Fibroblast of pulmonary artery (primary cell): ENCODE data around the gene CDS2.

ENCODE experiments used
- DNase-seq: peaks from one replicate; pipeline ENCODE4 v3.0.0-alpha.2; 2010; ENCODE audit warnings: low read depth
- H3K4me3 ChIP-seq: replicated peaks from 2 replicates; pipeline ENCODE4 v1.5.1; 2011; ENCODE audit warnings: low read depth, mild to moderate bottlenecking, control low read depth, low read length, moderate library complexity
- TF ChIP-seq, protein P1 (sequence below): IDR thresholded peaks from 2 replicates; pipeline ENCODE4 v1.5.1; 2011; ENCODE audit warnings: mild to moderate bottlenecking, control low read depth, low read length, inconsistent platforms; ENCODE audit errors: missing control alignments

The CDS2 gene

DNA sequence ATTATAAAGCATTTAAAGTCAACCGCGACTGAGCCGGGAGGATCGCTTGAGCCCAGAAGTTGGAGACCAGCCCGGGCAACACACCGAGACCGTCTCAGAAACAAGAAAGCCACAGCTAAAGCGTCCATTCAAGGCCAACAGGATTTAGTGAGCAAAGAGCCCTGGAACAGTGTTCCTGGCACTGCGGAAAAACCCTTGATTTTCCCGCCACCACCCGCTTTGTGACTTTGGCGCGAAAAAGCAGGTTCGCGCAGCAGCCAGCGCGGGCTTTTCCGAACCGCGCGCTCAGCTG lies 7.7 kb upstream of the CDS2 start:
- DNase-seq = no peak
- TF ChIP-seq, protein P1, sequence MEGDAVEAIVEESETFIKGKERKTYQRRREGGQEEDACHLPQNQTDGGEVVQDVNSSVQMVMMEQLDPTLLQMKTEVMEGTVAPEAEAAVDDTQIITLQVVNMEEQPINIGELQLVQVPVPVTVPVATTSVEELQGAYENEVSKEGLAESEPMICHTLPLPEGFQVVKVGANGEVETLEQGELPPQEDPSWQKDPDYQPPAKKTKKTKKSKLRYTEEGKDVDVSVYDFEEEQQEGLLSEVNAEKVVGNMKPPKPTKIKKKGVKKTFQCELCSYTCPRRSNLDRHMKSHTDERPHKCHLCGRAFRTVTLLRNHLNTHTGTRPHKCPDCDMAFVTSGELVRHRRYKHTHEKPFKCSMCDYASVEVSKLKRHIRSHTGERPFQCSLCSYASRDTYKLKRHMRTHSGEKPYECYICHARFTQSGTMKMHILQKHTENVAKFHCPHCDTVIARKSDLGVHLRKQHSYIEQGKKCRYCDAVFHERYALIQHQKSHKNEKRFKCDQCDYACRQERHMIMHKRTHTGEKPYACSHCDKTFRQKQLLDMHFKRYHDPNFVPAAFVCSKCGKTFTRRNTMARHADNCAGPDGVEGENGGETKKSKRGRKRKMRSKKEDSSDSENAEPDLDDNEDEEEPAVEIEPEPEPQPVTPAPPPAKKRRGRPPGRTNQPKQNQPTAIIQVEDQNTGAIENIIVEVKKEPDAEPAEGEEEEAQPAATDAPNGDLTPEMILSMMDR = no peak
- H3K4me3 ChIP-seq = peak overlapping the region; percentile 97

DNA sequence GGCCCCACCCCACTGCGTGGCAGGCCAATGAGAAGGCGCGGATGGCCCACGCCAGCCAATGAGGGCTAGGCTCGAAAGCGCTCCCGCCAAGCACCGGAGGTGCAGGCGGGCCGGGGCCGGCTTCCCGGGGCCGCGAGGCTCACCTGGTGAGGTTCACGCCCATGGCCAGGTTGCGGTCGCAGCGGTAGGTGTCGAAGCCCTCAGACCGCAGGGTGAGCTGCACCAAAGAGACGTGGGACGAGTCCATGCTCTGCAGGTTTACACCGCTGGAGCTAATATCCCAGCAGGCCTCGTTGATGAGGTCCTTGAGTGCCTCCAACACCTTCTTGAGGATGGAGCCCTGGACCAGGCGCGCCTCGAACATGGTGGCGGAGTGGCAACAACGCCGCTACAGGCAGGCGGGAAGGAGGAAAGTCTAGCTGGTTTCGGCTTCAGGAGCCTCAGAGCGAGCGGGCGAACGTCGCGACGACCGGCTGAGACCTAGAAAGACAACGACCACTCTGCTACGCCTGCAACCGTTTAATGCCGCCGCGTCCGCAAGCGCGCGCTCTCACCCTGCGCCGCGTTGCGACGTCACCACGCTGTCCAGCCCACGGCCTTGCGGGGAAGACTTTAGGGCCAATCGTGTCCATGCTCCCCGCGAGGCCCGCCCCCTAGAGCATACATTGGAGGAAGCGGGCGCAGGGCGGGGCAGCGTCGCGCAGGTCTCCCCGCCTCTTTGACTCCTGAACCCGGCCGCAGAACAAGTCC lies 7.2 kb upstream of the CDS2 start, which contains the start of gene PCNA:
Gene PCNA (minus strand): TSS at position 524 of the 750 bp plus-strand sequence. CDS start 160 bp downstream, at position 364.
- peak within 1 kb of the TSS; percentile 97 for H3K4me3 ChIP-seq
- DNase-seq = peak; percentile 96
- TF ChIP-seq, protein P1 = no peak

DNA sequence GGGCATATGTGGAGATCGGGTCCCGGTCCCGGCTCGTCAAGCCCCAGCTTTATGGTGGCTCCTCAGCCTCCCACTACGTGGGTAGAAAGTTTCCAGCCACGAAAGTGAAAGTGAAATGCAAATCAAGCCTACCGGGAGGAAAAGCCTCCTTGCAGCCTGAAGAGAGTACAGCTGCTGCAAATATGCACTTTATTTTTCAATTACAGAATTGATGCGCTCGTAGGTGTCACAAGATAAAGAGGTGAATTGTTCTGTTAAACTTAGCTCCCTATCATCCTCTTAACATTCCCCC lies 6.7 kb upstream of the CDS2 start:
- TF ChIP-seq, protein P1 = no peak
- H3K4me3 ChIP-seq = peak overlapping the region; percentile 97
- DNase-seq = no peak

DNA sequence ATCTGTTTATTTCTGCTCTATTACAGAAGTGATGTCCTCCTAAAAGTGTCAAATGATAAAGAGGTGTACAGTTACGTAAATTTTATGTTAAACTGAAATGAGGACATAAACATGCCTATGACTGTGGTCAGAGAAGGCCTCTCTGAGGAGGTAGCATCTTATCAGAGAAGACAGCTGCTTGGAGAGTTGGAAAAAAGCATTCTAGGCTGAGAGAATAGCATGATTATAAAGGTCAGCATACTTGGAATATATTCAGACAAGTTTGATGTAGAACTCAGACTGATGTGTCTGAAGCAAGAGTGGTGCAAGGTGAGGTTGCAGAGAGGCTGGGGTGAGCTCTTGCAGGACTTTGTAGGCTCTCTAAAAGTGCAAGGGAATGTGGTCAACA lies 3.9 kb upstream of the CDS2 start:
- TF ChIP-seq, protein P1 = no peak
- no peak overlapping the region for H3K4me3 ChIP-seq
- DNase-seq = no peak

DNA sequence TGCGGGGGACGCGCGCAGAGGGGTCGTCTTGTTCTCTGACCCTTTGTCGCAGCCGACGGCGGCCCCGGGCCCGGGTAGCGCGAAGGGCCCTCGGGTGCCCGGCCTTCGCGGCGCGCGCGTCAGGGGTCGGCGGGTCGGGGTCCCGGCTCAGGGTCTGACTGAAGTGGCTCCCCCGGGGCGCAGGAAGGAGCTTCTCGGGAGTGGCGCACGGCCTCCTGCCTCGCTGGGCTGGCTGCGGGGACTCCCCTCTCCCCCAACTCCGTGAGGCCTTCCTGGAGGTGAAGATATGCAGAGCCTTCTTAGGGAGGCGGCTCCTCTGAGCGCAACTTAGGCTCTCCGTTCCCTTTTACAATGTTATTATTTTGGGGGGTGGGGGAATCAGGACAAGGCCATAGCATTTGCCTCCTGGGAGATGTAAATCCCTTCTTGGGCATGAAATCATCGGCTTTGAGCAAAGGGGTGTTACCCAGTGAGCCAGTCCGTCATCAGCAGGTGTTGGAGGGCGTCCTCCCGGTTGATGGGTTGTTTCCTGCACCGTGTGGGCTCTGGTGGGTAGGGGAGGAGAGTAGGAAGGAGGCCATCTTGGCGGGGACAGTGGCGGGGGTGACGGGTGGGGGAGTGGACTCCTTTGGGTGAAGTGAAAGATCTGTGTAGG lies 523 bp downstream of the CDS2 start:
- peak; percentile 36 for DNase-seq
- TF ChIP-seq, protein P1 = no peak

DNA sequence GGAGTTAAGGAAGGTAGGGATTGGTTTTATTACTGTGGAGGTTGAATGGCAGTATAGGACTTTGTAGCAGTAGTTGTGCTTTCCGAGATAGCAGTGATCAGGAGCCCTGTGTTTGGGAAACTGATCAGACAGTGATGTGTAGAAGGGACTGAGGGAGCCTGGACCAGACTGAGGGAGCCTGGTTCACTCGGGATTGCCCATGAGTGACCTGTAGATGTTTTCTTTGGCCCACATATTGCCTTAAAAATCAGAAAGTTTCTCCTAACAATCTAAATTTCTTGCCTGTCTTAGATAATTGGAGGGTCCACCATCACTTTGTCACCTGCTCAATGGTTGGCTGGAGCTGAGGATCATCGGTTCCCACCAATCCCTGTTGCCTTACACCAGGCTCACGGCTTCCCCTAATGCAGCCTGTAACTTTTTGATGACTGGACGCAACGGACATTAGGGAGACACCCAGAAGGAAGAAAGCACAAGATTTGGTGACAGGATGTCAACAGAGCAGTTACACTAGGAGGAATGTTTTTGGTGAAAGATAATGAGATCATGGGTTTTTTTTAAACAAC lies 1.1 kb downstream of the CDS2 start:
- no peak for DNase-seq
- TF ChIP-seq, protein P1 = no peak

More for the DNA sequence above, 523 bp downstream of the CDS2 start:
- peak overlapping the region; percentile 81 for H3K4me3 ChIP-seq

DNA sequence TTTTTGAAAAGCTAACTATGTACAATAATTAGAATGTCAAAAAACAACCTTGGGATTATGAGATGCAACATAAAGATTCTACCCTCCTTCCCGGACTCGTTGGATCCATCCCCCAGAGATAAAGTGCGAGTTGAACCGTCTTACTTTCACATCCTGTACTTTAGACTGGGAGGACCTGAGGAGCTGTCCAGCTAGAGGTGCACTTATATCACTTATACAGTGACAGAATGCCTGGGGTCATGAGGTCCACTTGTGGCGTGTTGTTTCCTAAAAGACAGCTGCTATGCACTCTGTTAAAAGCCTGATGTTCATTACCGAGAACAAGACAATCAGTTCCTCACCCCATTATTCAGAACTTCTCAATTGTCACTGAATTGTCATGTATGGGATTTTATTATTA lies 2.1 kb downstream of the CDS2 start:
- no peak overlapping the region for H3K4me3 ChIP-seq
- TF ChIP-seq, protein P1 = no peak
- no peak for DNase-seq

More for the DNA sequence above, 1.1 kb downstream of the CDS2 start:
- H3K4me3 ChIP-seq = peak overlapping the region; percentile 81
